NCI-H345 treated with DMSO at 0.1 percent for 48 hours (cell line): ENCODE measurements around the gene DENND6A.

Source experiments
- DNase-seq: peaks from one replicate; lab custom pipeline; 2025; ENCODE audit not compliant: unreplicated experiment; lab: John Stamatoyannopoulos, UW

The DENND6A gene

GRCh38 chr3:57577801-57578200, 115.1 kb downstream of the DENND6A start:
- no peak for DNase-seq

- no peak for DNase-seq
Measured at GRCh38 chr3:57575966-57576626, 116.8 kb downstream of the DENND6A start.
